Loucy (cell line): ENCODE measurements around the gene PROS1.

Experiments
- H2AFZ ChIP-seq: fragments of 200-600 bp; sonication (generic); 2 replicates; pipeline ENCODE4 v1.6.0; 2016; ENCODE audit warnings: antibody characterized with exemption, mild to moderate bottlenecking, low read length, moderate library complexity
- H3F3A ChIP-seq: fragments of 200-600 bp; 2 replicates; pipeline ENCODE4 v1.6.0; 2016; ENCODE audit warnings: antibody characterized with exemption, low read depth, mild to moderate bottlenecking
- H3K27me3 ChIP-seq: fragments of 200-600 bp; sonication (generic); 2 replicates; pipeline ENCODE4 v1.6.1; 2014; ENCODE audit warnings: low read length, mild to moderate bottlenecking; ENCODE audit not compliant: insufficient read depth, poor library complexity, severe bottlenecking
- H3K36me3 ChIP-seq: fragments of 200-600 bp; sonication (generic); 2 replicates; pipeline ENCODE4 v1.6.1; 2016; ENCODE audit warnings: low read length; ENCODE audit not compliant: insufficient read depth
- H3K4me1 ChIP-seq: fragments of 200-600 bp; sonication (generic); 2 replicates; pipeline ENCODE4 v1.5.1; 2014; ENCODE audit warnings: low read length, mild to moderate bottlenecking; ENCODE audit not compliant: insufficient read depth, poor library complexity, severe bottlenecking
- H3K4me2 ChIP-seq: fragments of 200-600 bp; sonication (generic); 2 replicates; pipeline ENCODE4 v1.6.0; 2014; ENCODE audit warnings: antibody characterized with exemption, low read length, low read depth, mild to moderate bottlenecking; ENCODE audit not compliant: poor library complexity, severe bottlenecking
- H3K4me3 ChIP-seq: fragments of 200-600 bp; sonication (generic); 2 replicates; pipeline ENCODE4 v1.5.1; 2014; ENCODE audit warnings: low read length, mild to moderate bottlenecking, mixed read lengths; ENCODE audit not compliant: poor library complexity, severe bottlenecking
- H3K79me2 ChIP-seq: fragments of 200-600 bp; sonication (generic); 2 replicates; pipeline ENCODE4 v1.6.1; 2014; ENCODE audit warnings: low read length; ENCODE audit not compliant: insufficient read depth
- H3K9ac ChIP-seq: fragments of 200-600 bp; sonication (generic); 2 replicates; pipeline ENCODE4 v1.6.0; 2014; ENCODE audit warnings: mild to moderate bottlenecking, low read depth, low read length, moderate library complexity; ENCODE audit not compliant: poor library complexity, severe bottlenecking
- H3K9me2 ChIP-seq: fragments of 200-600 bp; sonication (generic); replicated peaks from 2 replicates; pipeline ENCODE4 v1.6.1; 2016; ENCODE audit warnings: low read depth, low read length, mixed read lengths
- H3K9me3 ChIP-seq: fragments of 200-600 bp; sonication (generic); 2 replicates; pipeline ENCODE4 v1.6.1; 2014; ENCODE audit warnings: mild to moderate bottlenecking, antibody characterized with exemption, low read length, low read depth; ENCODE audit not compliant: insufficient read depth
- H4K20me1 ChIP-seq: fragments of 200-600 bp; sonication (generic); 2 replicates; pipeline ENCODE4 v1.6.0; 2014; ENCODE audit warnings: antibody characterized with exemption, low read length, mild to moderate bottlenecking; ENCODE audit not compliant: insufficient read depth, poor library complexity, severe bottlenecking
- CTCF ChIP-seq: fragments of 200-600 bp; sonication (generic); conservative IDR thresholded peaks from 2 replicates; pipeline ENCODE4 v1.5.1; 2014; ENCODE audit warnings: mild to moderate bottlenecking, antibody characterized with exemption, low read length
- EZH2phosphoT487 ChIP-seq: fragments of 200-600 bp; IDR thresholded peaks from 2 replicates; pipeline ENCODE4 v1.6.1; 2018; ENCODE audit warnings: antibody characterized with exemption, mild to moderate bottlenecking, moderate library complexity, borderline replicate concordance

PROS1 gene

GRCh38 chr3:93988764-93989163 lies 15.1 kb upstream of the PROS1 start:
- Histone ChIP-seq H3F3A (no peaks in the 10 kb centered on the region), H3K36me3 (no peaks in the 10 kb centered on the region), H4K20me1 (no peaks in the 10 kb centered on the region), H3K4me3 (no peak overlapping the region), H3K4me1 (peaks cover under 1% of the 10 kb centered on the region), H3K27me3 (no peaks in the 10 kb centered on the region), H3K79me2 (peaks cover 3% of the 10 kb centered on the region; the same call in 1 of the 2 replicates), H3K9ac (no peak overlapping the region), H3K9me2 (no peaks in the 10 kb centered on the region), H3K4me2 (no peak overlapping the region), H3K9me3 (no peaks in the 10 kb centered on the region), H2AFZ (no peak overlapping the region)
- TF ChIP-seq EZH2phosphoT487 = no peak
- no peak for TF ChIP-seq CTCF

GRCh38 chr3:93988283-93988682 lies 14.6 kb upstream of the PROS1 start:
- H4K20me1 ChIP-seq = no peaks in the 10 kb centered on the region
- peaks cover 3% of the 10 kb centered on the region; the same call in 1 of the 2 replicates for H3K79me2 ChIP-seq
- no peaks in the 10 kb centered on the region for H3K9me2 ChIP-seq
- no peak overlapping the region for H3K4me2 ChIP-seq
- no peaks in the 10 kb centered on the region for H3K27me3 ChIP-seq
- H2AFZ ChIP-seq = no peak overlapping the region
- H3F3A ChIP-seq = no peaks in the 10 kb centered on the region
- H3K4me3 ChIP-seq = no peak overlapping the region
- H3K36me3 ChIP-seq = no peaks in the 10 kb centered on the region
- TF ChIP-seq CTCF (no peak), EZH2phosphoT487 (no peak)
- H3K9me3 ChIP-seq = no peaks in the 10 kb centered on the region
- no peak overlapping the region for H3K9ac ChIP-seq
- peaks cover 4% of the 10 kb centered on the region for H3K4me1 ChIP-seq

GRCh38 chr3:93984618-93985017 lies 10.9 kb upstream of the PROS1 start:
- H3K9me3 ChIP-seq = no peaks in the 10 kb centered on the region
- no peak overlapping the region for H3K4me2 ChIP-seq
- no peak for TF ChIP-seq EZH2phosphoT487
- no peak for TF ChIP-seq CTCF
- no peaks in the 10 kb centered on the region for H3K36me3 ChIP-seq
- H3K4me3 ChIP-seq = no peak overlapping the region
- peaks cover 10% of the 10 kb centered on the region for H4K20me1 ChIP-seq
- peaks cover 16% of the 10 kb centered on the region for H3K79me2 ChIP-seq
- H3F3A ChIP-seq = peaks cover 3% of the 10 kb centered on the region; the same call in 1 of the 2 replicates
- peaks cover 27% of the 10 kb centered on the region for H3K4me1 ChIP-seq
- no peak overlapping the region for H2AFZ ChIP-seq
- H3K27me3 ChIP-seq = no peaks in the 10 kb centered on the region
- H3K9ac ChIP-seq = no peak overlapping the region
- no peaks in the 10 kb centered on the region for H3K9me2 ChIP-seq
